ENCODE measurements around the gene PM20D1.

The PM20D1 gene

GRCh38 chr1:205786601-205787000 lies 63.3 kb downstream of the PM20D1 start:
- DNase-seq (ENCODE audit: insufficient read length, low spot score): no peak
- TF ChIP-seq POLR2A (IDR thresholded peaks at IDR 0.05; ENCODE audit: low read depth, low read length): no peak
- no peak for FAIRE-seq

- TF ChIP-seq POLR2A (IDR thresholded peaks at IDR 0.05; ENCODE audit: low read depth, low read length): no peak
- no peak for FAIRE-seq
- DNase-seq (ENCODE audit: insufficient read length, low spot score): no peak
These were observed 64.5 kb downstream of the PM20D1 start for GRCh38 chr1:205785446-205785845.

GRCh38 chr1:205783904-205784303 lies 66.0 kb downstream of the PM20D1 start:
- no peak for FAIRE-seq
- TF ChIP-seq POLR2A (IDR thresholded peaks at IDR 0.05; ENCODE audit: low read depth, low read length): no peak
- DNase-seq (ENCODE audit: insufficient read length, low spot score): peak; percentile 38

- FAIRE-seq (no peak), DNase-seq (ENCODE audit: insufficient read length, low spot score) (no peak)
- no peak for TF ChIP-seq POLR2A (IDR thresholded peaks at IDR 0.05; ENCODE audit: low read depth, low read length)
These were observed 66.5 kb downstream of the PM20D1 start for GRCh38 chr1:205783433-205783795.

GRCh38 chr1:205782627-205783432 lies 67.1 kb downstream of the PM20D1 start:
- FAIRE-seq (no peak), DNase-seq (ENCODE audit: insufficient read length, low spot score) (no peak)
- no peak for TF ChIP-seq POLR2A (IDR thresholded peaks at IDR 0.05; ENCODE audit: low read depth, low read length)

- TF ChIP-seq POLR2A (IDR thresholded peaks at IDR 0.05; ENCODE audit: low read depth, low read length): no peak
- FAIRE-seq: no peak
These were observed 69.6 kb downstream of the PM20D1 start for GRCh38 chr1:205780335-205780734.

More at GRCh38 chr1:205780335-205780734, 69.6 kb downstream of the PM20D1 start:
- no peak for DNase-seq (ENCODE audit: insufficient read length, low spot score)

Data from H54 (cell line).